HG03432 (cell line): ENCODE results near the gene RBL1.
"Not testable (repeated sequence)": the region's sequence is repeated elsewhere in the genome, so short reads cannot be mapped to it uniquely, and the experiment has no call there.

Experiments used
- ATAC-seq: cut with Tn5 transposase; IDR thresholded peaks from one replicate; pipeline ENCODE4 v1.9.1; 2021; ENCODE audit warnings: mild to moderate bottlenecking, moderate library complexity; ENCODE audit not compliant: unreplicated experiment

RBL1 gene, protein sequence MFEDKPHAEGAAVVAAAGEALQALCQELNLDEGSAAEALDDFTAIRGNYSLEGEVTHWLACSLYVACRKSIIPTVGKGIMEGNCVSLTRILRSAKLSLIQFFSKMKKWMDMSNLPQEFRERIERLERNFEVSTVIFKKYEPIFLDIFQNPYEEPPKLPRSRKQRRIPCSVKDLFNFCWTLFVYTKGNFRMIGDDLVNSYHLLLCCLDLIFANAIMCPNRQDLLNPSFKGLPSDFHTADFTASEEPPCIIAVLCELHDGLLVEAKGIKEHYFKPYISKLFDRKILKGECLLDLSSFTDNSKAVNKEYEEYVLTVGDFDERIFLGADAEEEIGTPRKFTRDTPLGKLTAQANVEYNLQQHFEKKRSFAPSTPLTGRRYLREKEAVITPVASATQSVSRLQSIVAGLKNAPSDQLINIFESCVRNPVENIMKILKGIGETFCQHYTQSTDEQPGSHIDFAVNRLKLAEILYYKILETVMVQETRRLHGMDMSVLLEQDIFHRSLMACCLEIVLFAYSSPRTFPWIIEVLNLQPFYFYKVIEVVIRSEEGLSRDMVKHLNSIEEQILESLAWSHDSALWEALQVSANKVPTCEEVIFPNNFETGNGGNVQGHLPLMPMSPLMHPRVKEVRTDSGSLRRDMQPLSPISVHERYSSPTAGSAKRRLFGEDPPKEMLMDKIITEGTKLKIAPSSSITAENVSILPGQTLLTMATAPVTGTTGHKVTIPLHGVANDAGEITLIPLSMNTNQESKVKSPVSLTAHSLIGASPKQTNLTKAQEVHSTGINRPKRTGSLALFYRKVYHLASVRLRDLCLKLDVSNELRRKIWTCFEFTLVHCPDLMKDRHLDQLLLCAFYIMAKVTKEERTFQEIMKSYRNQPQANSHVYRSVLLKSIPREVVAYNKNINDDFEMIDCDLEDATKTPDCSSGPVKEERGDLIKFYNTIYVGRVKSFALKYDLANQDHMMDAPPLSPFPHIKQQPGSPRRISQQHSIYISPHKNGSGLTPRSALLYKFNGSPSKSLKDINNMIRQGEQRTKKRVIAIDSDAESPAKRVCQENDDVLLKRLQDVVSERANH

DNA sequence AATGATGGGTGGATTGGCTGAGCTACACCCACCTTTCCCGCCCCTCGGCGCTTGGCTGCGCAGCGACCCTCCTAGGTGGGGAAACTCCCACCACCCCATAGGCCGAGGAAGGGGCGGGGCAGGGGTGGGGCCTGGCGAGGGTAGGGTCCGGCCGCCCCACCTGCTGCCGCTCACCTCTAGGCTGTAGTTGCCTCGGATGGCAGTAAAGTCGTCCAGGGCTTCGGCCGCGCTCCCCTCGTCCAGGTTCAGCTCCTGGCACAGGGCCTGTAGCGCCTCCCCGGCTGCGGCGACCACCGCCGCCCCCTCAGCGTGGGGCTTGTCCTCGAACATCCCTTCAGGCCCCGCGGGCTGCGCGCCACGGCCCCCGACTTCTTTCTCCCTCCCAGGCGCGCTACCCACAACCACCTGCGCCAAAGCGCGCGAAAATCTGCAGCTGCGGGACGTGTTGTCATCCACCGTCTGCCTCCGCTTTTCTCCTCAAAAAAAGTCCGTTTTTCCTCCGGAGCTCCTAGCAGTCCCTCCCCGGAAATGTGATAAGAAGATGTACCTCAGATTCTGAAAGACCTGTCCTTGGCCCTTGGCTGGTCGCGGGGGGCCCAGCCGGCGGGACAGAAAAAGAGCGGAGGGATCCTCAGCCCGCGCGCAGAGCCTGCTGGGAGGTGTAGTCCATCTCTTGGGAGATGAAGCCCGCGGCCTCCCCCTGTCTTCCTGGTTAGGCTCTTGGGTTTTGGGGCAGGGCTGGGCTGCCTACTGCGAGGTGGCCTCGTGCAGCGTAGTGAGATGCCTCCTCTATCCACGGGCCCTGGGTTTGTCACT is at the start of gene RBL1:
Gene RBL1, minus strand, starts transcription at position 399 of the 816 bp plus-strand sequence. Its CDS starts 69 bp downstream, at position 330.
- ATAC-seq, result peak; percentile 80

DNA sequence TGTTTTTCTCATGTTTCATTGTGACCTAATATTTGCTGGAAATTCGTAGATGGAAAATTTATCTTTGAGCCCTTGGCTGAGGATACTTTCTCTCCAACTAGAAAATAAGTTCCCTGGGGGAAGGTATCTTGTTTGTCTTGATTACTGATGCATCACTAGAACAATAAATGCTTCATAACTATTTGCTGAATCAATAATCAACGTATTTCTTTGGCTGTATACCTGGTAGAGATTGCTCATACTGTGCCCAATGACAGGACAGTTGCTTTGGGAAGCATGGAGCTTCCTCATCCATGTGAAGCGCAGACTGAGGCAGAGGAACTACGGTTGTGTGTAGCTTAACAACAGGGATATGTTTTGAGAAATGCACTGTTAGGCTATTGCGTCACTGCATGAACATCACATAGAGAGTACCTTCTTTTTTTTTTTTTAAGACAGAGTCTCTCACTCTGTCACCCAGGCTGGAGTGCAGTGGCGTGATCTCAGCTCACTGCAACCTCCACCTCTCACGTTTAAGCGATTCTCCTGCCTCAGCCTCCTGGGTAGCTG is 49.1 kb upstream of the RBL1 start:
- no peak for ATAC-seq

DNA sequence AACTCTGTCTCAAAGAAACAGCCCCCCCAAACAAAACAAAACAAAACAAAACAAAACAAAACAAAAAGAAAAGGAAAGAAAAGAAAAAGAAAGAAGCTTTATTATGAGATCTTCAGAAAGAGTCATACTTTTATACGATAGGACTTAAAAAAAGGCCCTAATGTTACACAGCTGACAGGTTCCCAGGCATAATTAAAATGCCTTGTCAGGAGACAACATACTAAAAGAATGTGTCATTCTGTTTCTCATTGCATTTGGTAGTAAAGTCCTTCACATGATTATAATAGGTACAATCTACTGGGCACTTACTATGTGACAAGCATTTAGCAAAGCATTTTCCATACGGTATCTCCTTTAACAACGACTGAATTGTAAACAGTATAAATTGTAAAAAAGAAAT is 46.9 kb upstream of the RBL1 start:
- no peak for ATAC-seq

DNA sequence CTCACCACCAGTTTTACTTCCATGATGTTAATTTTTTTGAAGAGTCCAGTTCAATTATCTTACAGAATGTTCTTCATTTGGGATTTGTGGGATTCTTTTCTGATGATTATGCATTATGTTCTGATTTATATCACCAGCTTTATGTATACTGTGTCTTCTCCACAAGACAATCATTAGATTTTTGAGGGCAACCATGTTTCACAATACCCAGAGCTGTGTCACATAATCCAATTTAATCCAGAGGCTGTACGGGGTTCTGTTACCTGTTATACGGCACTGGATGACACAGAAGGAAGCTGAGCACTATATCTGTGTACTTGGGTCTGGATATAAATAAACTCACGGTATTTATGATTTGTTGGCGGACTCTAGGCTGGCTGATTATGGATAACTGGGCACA is 41.8 kb upstream of the RBL1 start:
- no peak for ATAC-seq

DNA sequence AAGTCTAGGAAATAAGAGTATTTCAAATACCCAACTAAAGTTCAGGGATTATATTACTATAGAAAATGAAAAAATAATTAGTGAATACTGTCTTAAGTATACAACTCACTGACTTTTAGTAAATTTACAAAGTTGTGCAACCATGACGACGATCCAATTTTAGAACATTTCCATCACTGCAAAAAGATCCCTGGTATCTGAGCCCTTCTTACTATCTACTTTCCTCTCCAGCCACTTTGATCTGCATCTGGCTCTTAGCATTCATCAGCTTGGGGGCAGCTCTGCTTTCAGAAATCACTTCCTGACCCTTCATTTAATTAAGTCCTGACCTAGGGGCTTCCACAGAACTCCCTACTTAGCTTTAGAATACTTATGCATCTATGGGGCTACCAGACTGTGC is 38.2 kb upstream of the RBL1 start:
- ATAC-seq, result no peak

DNA sequence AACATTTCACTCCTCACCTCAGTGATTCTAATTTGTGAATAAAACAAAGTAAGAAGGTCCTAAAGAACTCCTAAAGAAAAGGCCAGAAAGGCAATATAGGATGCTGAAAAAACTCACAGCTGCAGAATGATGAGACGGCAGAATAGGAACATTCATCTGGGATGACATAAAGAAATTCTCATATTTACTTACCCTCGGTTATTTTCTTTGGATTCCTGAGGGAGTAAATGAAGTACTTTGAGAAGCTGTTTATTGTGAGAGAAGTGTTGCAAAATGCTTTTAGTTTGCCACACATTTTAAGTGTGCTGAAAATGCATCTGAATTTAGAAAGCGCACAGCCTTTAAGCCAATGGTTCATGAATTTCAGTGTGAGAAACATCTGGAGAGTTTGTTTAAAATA is 35.7 kb upstream of the RBL1 start:
- ATAC-seq, result no peak

DNA sequence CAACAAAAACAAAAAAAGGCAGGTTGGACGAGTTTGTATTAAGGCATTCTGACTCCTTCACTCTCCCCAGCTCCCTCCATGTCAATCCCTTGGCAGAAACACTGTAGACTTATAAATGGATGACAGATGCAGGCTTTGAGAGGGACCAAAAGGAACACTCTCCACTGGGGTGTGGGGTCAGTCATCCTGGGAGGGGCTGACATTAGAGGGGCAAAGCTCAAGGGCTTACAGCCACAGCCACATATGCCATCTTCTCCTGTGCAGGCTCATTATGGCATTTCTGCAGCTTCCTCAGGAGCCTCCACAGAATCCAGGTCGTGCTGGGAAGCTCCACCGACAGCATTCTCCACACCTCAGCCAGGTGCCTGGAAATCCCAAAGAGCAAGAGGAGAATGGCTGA is 33.0 kb upstream of the RBL1 start:
- no peak for ATAC-seq

DNA sequence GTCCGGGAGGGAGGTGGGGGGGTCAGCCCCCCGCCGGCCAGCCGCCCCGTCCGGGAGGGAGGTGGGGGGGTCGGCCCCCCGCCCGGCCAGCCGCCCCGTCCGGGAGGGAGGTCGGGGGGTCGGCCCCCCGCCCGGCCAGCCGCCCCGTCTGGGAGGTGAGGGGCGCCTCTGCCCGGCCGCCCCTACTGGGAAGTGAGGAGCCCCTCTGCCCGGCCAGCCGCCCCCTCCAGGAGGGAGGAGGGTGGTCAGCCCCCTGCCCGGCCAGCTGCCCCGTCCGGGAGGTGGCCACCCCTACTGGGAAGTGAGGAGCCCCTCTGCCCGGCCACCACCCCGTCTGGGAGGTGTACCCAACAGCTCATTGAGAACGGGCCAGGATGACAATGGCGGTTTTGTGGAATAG is 30.5 kb upstream of the RBL1 start:
- ATAC-seq, result not testable (repeated sequence)

DNA sequence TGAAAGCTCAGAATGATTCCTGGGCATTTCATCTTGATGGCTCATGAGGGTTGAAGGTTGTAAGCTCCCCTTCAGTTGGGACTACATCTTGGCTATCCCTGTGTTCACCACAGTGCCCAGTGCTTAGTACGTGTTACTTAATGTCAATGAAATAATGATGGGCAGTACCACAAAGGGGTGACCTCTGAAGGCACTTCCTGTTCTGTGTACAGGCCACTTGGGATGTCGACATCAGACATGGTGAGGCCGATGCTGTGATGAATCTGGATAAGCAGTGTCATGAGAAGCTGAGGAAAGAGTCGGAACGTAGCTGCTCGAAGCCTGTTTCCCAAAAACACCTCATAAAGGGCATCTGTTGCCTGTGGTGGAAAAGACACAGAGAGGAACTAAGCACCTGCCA is 27.6 kb upstream of the RBL1 start:
- ATAC-seq, result no peak

DNA sequence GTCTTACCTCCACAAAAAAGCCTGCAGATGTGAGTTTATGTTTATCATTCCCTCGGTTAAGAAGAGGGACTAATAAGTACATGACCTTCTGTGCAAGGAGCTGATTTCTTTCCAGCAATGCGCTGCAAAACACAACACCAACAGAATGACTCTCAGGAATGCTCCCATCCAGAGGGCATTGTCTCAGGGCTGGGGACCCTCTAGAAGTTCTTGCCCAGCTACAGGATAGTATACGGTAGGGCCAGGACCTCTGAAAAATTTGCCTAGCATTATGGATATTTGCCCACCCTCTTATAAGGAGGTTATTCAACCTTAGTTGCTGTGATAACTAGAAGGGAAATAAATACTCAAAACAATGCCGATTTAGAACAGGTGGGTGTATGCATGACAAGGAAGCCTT is 24.7 kb upstream of the RBL1 start:
- no peak for ATAC-seq

DNA sequence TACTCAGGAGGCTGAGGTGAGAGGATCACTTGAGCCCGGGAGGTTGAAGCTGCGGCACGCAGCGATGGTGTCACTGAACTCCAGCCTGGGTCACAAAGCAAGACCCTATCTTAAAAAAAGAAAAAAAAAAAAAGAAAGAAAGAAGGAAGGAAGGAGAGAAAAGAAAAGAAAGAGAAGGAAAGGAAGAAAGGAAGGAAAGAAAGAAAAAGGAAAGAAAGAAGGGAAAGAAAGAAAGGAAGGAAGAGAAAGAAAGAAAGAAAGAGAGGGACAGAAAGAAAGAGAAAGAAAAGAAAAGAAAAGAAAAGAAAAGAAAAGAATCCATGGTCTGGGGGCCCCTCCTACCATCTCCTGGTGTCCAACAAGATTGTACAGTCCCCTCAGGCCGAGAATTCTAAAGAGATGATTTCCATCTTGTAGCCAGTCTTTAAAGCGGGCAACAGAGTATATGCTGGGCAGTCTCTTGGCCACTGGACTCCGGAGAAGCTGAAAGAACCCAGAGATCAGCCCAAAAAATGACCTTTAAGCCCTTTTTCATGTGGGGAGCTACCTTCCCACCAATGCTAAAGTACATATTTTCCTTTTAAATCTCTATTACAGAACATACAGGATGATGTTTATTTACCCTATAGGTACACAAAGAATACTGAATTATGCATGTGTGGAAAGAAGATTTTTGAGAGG is 23.7 kb upstream of the RBL1 start:
- no peak for ATAC-seq

DNA sequence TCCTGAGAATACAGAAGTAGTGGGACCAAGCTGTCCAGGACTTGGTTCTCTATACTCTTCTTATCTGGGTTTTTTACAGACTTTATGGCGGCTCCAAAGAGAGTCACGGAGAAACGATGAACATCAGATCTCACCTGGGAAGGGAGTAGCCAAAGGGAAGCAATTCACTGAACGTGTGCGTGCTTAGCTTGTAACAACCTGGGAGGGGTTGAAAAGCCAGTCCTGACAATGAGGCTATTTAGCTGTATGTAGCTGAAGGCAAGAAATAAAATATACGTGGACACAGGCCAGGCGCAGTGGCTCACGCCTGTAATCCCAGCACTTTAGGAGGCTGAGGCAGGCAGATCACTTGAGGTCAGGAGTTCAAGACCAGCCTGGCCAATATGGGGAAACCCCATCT is 18.2 kb upstream of the RBL1 start:
- no peak for ATAC-seq

DNA sequence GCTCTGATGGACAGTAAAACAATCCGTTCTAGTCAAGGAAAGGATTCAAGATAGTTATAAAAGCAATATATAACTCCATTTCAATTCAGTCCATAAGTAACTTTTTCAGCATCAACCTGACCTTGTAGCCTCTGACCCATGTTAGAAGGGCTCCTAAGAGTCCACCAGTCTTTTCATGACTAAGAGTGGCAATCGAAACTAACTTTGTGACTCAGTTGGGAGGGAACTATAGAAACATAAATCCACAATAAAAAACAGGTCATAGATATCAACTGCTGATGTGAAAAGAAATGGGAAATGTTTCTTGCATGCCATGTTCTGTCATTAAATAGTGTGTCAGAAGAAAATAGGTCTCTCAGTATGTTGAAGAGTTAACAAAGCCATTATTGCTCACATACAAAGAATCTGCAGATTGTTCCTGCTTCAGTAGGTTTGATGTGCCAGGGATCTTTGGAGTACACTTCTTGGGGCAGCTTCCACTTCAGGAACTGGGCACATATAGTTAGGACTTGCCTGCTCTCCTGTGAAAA is 16.2 kb upstream of the RBL1 start:
- ATAC-seq, result no peak

DNA sequence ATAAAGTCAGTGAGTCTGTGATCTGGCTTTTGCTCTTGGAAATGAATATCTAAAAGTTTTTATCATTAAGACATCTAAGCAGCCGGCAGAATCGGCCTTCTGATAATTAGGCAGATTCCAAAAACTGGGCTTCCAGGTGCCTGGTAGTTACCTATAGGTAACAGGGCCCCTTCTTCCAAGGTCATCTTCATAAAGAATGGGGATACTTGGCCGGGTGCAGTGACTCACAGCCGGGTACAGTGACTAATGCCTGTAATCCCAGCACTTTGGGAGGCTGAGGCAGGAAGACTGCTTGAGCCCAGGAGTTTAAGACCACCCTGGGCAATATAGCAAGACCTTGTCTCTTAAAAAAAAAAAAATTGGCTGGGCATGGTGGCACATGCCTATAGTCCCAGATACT is 12.9 kb upstream of the RBL1 start:
- no peak for ATAC-seq

DNA sequence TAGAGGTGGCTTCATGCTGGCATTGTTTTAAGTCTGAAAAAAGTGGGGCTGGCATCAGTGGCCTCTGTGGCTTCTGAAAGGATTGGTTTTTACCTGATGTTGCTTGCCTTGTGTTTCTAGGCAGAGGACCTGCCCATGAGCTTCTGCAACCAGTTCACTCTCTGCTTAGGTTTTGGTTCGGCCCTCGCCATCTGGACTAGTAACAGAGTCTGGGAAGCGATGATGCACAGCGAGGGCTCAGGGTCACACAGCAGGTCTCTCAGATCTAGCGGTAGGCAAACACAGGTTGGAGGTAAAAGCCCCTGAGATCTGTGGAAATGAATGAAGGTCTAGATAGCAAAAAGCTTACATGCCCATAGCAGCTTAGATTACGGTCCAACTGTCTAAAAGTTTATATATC is 6.8 kb upstream of the RBL1 start:
- no peak for ATAC-seq

DNA sequence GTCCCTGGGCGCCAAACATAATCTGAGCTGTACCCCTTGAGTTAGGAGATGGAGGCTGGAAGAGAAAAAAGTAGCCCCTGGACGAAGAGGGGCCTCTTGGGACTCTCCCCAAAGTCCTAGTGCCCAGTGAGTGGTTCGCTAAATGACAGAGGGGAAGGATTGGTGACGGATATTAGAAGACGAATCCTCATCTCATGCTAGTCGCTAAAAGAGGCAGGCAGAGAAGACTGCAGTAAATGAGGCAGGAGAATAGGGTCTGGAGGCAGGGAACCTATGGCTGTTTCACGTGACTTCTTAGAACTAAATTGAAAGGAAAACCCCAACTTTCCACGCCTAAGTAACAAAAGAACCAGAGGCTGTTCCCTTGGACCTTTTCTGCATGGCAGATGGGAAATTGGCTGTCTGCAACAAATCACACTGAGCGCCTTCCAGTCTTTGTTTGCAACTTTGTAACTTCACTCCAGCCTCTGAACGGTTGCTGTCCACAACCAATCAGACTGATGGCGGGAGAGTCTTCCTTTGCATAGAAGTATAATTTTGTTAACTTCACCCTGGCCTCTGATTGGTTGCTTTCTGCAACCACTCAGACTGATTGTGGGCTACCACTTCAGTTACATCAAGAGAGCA is 731 bp upstream of the RBL1 start:
- ATAC-seq, result no peak

DNA sequence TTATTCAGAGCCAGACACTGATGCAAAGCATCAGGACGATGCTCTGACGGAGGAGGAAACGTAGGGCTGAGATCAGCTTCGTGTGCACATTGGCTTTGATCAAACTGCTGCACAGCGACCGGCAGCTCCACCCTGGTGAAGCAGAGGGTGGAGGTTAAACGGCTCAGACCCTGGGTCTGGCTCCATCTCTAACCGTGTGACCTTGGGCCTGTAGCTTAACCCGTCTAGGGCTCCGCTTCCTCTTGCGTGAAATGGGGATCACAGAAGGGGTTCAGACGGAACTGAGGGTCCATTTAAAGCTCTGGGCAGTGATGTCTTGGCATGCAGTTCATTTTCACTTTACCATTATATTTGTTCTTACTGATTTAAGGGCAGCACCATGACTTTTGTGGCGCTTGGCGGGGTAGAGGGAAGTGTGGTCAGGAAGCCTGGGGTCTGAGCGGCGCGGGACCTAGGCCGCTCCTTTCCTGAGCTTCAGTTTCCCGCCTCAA is 644 bp downstream of the RBL1 start:
- ATAC-seq, result peak; percentile 19

DNA sequence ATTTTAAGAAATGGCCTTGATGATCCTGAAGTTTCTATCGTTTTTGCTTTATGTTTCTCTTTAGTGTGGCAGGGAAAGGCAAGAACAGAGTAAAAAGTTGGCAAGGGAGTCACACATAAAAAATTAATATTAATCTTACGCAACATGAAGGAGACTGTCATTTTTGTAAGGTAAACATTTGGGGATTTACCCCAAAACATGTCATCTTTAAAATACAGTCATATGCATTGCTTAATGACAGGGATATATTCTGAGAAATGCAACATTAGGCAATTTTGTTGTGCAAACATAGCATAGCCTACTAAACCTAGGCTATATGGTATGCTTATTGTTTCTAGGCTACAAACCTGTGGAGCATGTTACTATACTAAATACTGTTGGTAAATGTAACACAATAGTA is 5.4 kb downstream of the RBL1 start:
- no peak for ATAC-seq

DNA sequence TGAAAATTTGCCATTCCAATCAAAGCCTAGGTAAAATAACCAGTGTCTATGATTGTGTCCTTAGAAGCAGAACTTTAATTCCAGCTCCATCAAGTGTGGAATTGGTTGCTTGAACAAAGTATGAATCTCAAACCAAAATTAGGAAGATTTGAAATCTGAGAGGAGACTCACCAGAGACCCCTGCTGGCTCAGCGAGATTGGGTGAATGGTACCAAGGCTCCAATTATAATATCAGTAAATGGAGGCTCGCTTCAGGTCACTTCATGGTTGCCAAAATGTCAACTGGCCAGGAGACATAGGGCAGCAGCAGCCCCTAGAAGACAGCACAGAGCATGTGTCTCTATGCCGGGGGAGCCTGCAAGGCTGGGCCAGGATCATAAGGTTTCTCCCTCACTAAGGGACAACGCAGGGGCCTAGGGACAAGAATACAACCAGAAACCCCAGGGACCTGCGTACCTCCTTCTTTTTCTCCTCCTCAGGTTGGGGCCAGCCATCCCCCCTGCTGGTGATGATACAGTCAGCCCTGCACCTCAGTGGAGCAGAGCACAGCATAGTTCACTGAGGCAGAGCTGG is 14.0 kb downstream of the RBL1 start:
- ATAC-seq, result no peak
